ENCODE results near the gene FLRT1. TPM values are rescaled to one million over a fixed set of nuclear protein-coding genes. Genes with fewer than 3 reads are reported as not detected.

Gene FLRT1
- total and polyA plus RNA-seq, 7 donors, result 0.03 to 0.10 (median 0.08) TPM; not detected in 2

GRCh38 chr11:64063777-64064176 lies 28.0 kb downstream of the FLRT1 start:
- no peak for ATAC-seq
- Histone ChIP-seq H3K4me1 (peaks cover 9% of the 10 kb centered on the region), H3K27ac (no peak overlapping the region), H3K36me3 (ENCODE audit: insufficient read depth in 1 of 2, low read depth in 1 of 2) (no peaks in the 10 kb centered on the region), H3K27me3 (ENCODE audit: insufficient read depth in 3 of 3, low read length in 2 of 3) (no peaks in the 10 kb centered on the region), H3K9me3 (no peaks in the 10 kb centered on the region), H3K4me3 (no peak overlapping the region)
- intact Hi-C loops (cut with DNase I), result no loop called here
- WGBS, 3 donors, result 91 to 93% (median 92%) methylated on average over 13 of the region's 13 CpGs
- TF ChIP-seq, protein P1, sequence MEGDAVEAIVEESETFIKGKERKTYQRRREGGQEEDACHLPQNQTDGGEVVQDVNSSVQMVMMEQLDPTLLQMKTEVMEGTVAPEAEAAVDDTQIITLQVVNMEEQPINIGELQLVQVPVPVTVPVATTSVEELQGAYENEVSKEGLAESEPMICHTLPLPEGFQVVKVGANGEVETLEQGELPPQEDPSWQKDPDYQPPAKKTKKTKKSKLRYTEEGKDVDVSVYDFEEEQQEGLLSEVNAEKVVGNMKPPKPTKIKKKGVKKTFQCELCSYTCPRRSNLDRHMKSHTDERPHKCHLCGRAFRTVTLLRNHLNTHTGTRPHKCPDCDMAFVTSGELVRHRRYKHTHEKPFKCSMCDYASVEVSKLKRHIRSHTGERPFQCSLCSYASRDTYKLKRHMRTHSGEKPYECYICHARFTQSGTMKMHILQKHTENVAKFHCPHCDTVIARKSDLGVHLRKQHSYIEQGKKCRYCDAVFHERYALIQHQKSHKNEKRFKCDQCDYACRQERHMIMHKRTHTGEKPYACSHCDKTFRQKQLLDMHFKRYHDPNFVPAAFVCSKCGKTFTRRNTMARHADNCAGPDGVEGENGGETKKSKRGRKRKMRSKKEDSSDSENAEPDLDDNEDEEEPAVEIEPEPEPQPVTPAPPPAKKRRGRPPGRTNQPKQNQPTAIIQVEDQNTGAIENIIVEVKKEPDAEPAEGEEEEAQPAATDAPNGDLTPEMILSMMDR (IDR thresholded peaks at IDR 0.05), result no peak
- DNase-seq, result no peak

DNA sequence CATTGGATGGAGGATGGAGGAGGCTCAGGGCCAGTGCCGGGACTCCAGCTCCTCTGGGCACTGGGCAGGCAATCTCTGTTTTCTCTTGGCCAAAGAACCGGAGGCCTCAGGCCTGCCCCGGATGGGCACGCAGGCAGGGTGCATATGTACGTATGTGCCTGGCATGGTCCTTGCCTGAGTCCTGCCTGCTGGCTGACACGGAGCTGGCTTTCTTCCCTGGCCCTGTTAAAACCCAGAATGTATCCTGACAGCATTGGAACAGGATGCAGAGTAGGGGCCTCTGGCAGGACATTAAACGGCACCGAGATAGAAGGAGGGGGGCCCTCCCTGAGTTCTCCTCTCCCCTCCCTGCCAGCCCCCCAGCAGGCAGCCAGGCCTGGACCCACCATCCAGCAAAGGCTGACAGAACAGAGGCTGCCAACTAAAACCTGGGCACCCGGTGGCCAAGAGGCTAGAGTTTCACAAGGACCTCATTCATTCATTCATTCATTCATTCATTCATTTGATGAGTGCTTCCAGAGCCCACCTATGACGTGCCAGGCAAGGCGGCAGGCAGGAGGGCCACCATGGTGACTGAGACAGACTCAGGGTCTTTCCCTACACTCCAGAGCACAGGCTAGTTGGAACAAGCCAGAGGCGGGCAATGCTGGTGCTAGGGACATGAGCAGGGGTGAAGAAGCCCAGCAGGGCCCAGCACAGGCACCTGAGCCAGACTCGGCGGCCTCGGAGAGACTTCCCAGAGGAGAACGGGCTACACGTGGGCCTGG lies 28.8 kb downstream of the FLRT1 start:
- Histone ChIP-seq H3K9me3 (no peaks in the 10 kb centered on the region), H3K4me3 (no peak overlapping the region), H3K36me3 (ENCODE audit: insufficient read depth in 1 of 2, low read depth in 1 of 2) (no peaks in the 10 kb centered on the region), H3K27ac (no peak overlapping the region), H3K4me1 (peaks cover 9% of the 10 kb centered on the region), H3K27me3 (ENCODE audit: insufficient read depth in 3 of 3, low read length in 2 of 3) (no peaks in the 10 kb centered on the region)
- intact Hi-C loops (cut with DNase I), result no loop called here
- TF ChIP-seq, protein P1 (IDR thresholded peaks at IDR 0.05), result no peak
- 54 to 70% (median 57%) methylated on average over 17 of the region's 17 CpGs for WGBS, 3 donors
- DNase-seq (peak in 1 of 2 donors; percentile 66), ATAC-seq (peak; percentile 28 to 74 (median 55))

GRCh38 chr11:64065141-64065465 lies 29.4 kb downstream of the FLRT1 start:
- no peak overlapping the region for H3K4me3 ChIP-seq
- no peaks in the 10 kb centered on the region for H3K27me3 ChIP-seq (ENCODE audit: insufficient read depth in 3 of 3, low read length in 2 of 3)
- ATAC-seq (no peak), DNase-seq (no peak)
- H3K4me1 ChIP-seq, result peaks cover 9% of the 10 kb centered on the region
- no peaks in the 10 kb centered on the region for H3K36me3 ChIP-seq (ENCODE audit: insufficient read depth in 1 of 2, low read depth in 1 of 2)
- H3K9me3 ChIP-seq, result no peaks in the 10 kb centered on the region
- TF ChIP-seq, protein P1 (IDR thresholded peaks at IDR 0.05), result no peak
- WGBS, 3 donors, result 94 to 99% (median 98%) methylated on average over 11 of the region's 11 CpGs
- intact Hi-C loops (cut with DNase I), result no loop called here
- no peak overlapping the region for H3K27ac ChIP-seq

- TF ChIP-seq, protein P1 (IDR thresholded peaks at IDR 0.05), result no peak
- Histone ChIP-seq H3K36me3 (ENCODE audit: insufficient read depth in 1 of 2, low read depth in 1 of 2) (no peaks in the 10 kb centered on the region), H3K4me1 (peaks cover 9% of the 10 kb centered on the region), H3K27me3 (ENCODE audit: insufficient read depth in 3 of 3, low read length in 2 of 3) (no peaks in the 10 kb centered on the region), H3K27ac (no peak overlapping the region), H3K4me3 (no peak overlapping the region), H3K9me3 (no peaks in the 10 kb centered on the region)
- 59 to 74% (median 59%) methylated on average over 8 to 10 of the region's 10 CpGs for WGBS, 3 donors
- DNase-seq, result no peak
- intact Hi-C loops (cut with DNase I), result no loop called here
- peak in 3 of 4 donors; percentile 63 to 79 (median 78) for ATAC-seq
Measured at GRCh38 chr11:64065712-64066111, 30.0 kb downstream of the FLRT1 start.
